ENCODE measurements around the gene GTF2A2. TPM values are rescaled to one million over a fixed set of nuclear protein-coding genes. Genes with fewer than 3 reads are reported as not detected.

The GTF2A2 gene
- total and polyA plus RNA-seq, 10 of the 15 experiments (the other 5 are each of a cell fraction or from before 2014, with no cell fraction given), result 89.2 to 565 (median 137) TPM

GRCh38 chr15:59605994-59606393, 51.3 kb downstream of the GTF2A2 start (continued):
- TF ChIP-seq E2F4 (IDR thresholded peaks at IDR 0.05; ENCODE audit: low read depth, low read length) (no peak), MYB (IDR thresholded peaks at IDR 0.05; ENCODE audit: borderline replicate concordance, low read depth, low read length) (no peak), FOXM1 (IDR thresholded peaks at IDR 0.05; ENCODE audit: low read depth, low read length) (no peak), SMAD5 (IDR thresholded peaks at IDR 0.05; ENCODE audit: low read depth) (no peak), ESRRA (IDR thresholded peaks at IDR 0.05; ENCODE audit: low read length) (no peak), RAD21 (IDR thresholded peaks at IDR 0.05; ENCODE audit: insufficient read depth, low read depth, low read length) (no peak), CHD4 (IDR thresholded peaks at IDR 0.05) (no peak)

- Histone ChIP-seq H3K4me1 (ENCODE audit: control insufficient read depth, insufficient read depth, low read length) (no peaks in the 10 kb centered on the region), H3K4me2 (ENCODE audit: control insufficient read depth, insufficient read depth) (no peak overlapping the region), H3K79me2 (ENCODE audit: control insufficient read depth, insufficient read depth, low read length) (no peaks in the 10 kb centered on the region), H3K36me3 (ENCODE audit: control insufficient read depth in 2 of 2, insufficient read depth in 2 of 2, low read length in 1 of 2) (no peaks in the 10 kb centered on the region), H3K9me3 (replicated peaks; ENCODE audit: control insufficient read depth, insufficient read depth, low read length) (no peaks in the 10 kb centered on the region; the same call in 2 of the 3 replicates), H3K9ac (ENCODE audit: control insufficient read depth, insufficient read depth, low read length) (no peak overlapping the region), H4K20me1 (ENCODE audit: control insufficient read depth, insufficient read depth) (no peaks in the 10 kb centered on the region), H3K27ac (ENCODE audit: control insufficient read depth, insufficient read depth) (no peak overlapping the region), H2AFZ (ENCODE audit: control insufficient read depth, low read depth, low read length) (no peak overlapping the region), H3K27me3 (replicated peaks in 1 of 2; ENCODE audit: control insufficient read depth in 2 of 2, insufficient read depth in 2 of 2, low read length in 1 of 2) (no peaks in the 10 kb centered on the region), H3K4me3 (no peak overlapping the region)
- ATAC-seq (no peak), FAIRE-seq (no peak), DNase-seq (ENCODE audit: low read depth, low spot score) (no peak)
- WGBS (ENCODE audit: insufficient coverage, insufficient replicate concordance, low lambda C conversion rate, missing lambda C conversion rate), result 48% methylated on average over 2 of the region's 2 CpGs
- ChIA-PET CTCF (no interaction called here), RAD21 (ENCODE audit: unreplicated experiment) (no interaction called here), POLR2A (no interaction called here), SMC1A (ENCODE audit: uncharacterized antibody, unreplicated experiment) (no interaction called here)
- no TSS peak for BruUV-seq (replicated peaks)
- in situ Hi-C loops (cut with MboI), result no loop called here
- intact Hi-C loops (cut with micrococcal nuclease; ENCODE audit: unreplicated experiment), result no loop called here
- TF ChIP-seq E2F8 (IDR thresholded peaks at IDR 0.05; ENCODE audit: low read depth, partially characterized antibody) (no peak), WRNIP1 (IDR thresholded peaks at IDR 0.05; ENCODE audit: borderline replicate concordance, low read depth, low read length) (no peak), MXI1 (IDR thresholded peaks at IDR 0.05; ENCODE audit: low read depth, low read length) (no peak), FOXK2 (IDR thresholded peaks at IDR 0.05) (no peak), BACH1 (IDR thresholded peaks at IDR 0.05; ENCODE audit: borderline replicate concordance) (no peak), TBL1XR1 (IDR thresholded peaks at IDR 0.05; ENCODE audit: low read depth, low read length) (no peak), LARP7 (IDR thresholded peaks at IDR 0.05) (no peak), CREB1 (IDR thresholded peaks at IDR 0.05; ENCODE audit: low read depth) (no peak)
- TF ChIP-seq, protein P1, sequence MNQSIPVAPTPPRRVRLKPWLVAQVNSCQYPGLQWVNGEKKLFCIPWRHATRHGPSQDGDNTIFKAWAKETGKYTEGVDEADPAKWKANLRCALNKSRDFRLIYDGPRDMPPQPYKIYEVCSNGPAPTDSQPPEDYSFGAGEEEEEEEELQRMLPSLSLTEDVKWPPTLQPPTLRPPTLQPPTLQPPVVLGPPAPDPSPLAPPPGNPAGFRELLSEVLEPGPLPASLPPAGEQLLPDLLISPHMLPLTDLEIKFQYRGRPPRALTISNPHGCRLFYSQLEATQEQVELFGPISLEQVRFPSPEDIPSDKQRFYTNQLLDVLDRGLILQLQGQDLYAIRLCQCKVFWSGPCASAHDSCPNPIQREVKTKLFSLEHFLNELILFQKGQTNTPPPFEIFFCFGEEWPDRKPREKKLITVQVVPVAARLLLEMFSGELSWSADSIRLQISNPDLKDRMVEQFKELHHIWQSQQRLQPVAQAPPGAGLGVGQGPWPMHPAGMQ (IDR thresholded peaks at IDR 0.05; ENCODE audit: borderline replicate concordance), result no peak
- TF ChIP-seq, protein P2, sequence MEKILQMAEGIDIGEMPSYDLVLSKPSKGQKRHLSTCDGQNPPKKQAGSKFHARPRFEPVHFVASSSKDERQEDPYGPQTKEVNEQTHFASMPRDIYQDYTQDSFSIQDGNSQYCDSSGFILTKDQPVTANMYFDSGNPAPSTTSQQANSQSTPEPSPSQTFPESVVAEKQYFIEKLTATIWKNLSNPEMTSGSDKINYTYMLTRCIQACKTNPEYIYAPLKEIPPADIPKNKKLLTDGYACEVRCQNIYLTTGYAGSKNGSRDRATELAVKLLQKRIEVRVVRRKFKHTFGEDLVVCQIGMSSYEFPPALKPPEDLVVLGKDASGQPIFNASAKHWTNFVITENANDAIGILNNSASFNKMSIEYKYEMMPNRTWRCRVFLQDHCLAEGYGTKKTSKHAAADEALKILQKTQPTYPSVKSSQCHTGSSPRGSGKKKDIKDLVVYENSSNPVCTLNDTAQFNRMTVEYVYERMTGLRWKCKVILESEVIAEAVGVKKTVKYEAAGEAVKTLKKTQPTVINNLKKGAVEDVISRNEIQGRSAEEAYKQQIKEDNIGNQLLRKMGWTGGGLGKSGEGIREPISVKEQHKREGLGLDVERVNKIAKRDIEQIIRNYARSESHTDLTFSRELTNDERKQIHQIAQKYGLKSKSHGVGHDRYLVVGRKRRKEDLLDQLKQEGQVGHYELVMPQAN (conservative IDR thresholded peaks at IDR 0.05), result no peak
These were observed 58.9 kb downstream of the GTF2A2 start for GRCh38 chr15:59598461-59598860.
